GM19099 (cell line): ENCODE measurements around the gene CHTF18.

Experiments
- POLR2A ChIP-seq: IDR thresholded peaks from 3 replicates; pipeline ENCODE4 v1.6.1; 2011; ENCODE audit warnings: low read depth; ENCODE audit not compliant: insufficient read length; ENCODE audit errors: extremely low read depth

CHTF18 gene

DNA sequence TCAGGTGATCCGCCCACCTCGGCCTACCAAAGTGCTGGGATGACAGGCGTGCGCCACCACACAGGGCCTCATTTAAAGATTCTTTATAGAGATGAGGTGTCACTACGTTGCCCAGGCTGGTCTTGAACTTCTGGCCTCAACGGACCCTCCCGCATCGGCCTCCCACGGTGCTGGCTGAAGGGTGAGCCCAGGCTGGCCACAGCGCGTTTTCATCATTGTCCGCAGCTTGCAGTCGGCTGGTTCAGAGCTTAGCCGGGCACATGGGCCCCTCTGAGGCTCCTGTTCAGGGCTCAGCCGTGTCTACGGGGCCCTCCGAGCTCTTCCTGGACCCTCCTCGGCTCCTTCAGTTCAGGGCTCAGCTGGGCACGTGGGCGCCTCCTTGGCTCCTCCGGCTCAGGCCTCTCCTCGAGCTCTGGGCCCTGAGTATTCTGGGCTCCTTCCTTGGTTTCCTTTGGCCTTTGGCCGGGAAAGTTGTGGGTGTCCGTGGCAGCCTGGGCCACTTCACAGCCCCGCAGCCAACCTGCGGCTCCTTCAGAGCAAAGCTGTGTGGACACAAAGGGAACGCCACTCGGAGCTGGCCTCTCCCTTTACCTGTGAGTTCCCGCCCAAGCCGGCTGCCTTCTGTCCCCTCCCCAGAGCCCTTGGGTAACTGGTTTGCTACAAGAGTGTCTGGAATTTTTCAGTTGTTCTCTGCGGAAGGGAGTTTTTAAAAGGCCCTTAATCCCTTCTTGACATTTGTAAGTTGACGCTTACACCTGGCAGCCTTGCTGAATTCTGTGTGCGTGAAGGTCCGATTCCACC, 29.1 kb upstream of the CHTF18 start:
- no peak for TF ChIP-seq POLR2A

DNA sequence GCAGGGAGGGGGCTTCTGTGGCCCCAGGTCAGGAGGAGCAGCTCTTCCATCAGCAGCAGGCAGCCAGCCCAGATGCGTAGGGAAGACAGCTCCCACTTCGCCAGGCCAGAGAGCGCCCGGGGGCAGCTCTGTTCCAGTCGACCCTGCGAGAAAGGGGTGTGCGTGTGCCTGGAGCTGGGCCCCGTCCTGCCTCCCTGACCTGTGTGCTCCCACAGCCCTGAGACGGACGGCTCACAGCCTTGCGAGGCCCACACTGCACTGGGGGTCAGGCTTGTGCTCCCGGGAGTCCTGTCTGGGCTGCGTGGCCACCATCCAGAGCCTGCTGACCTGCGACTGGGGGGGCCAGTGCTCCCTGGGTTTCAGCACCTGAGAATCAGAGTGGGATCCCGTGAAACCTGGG, 28.4 kb upstream of the CHTF18 start:
- no peak for TF ChIP-seq POLR2A

DNA sequence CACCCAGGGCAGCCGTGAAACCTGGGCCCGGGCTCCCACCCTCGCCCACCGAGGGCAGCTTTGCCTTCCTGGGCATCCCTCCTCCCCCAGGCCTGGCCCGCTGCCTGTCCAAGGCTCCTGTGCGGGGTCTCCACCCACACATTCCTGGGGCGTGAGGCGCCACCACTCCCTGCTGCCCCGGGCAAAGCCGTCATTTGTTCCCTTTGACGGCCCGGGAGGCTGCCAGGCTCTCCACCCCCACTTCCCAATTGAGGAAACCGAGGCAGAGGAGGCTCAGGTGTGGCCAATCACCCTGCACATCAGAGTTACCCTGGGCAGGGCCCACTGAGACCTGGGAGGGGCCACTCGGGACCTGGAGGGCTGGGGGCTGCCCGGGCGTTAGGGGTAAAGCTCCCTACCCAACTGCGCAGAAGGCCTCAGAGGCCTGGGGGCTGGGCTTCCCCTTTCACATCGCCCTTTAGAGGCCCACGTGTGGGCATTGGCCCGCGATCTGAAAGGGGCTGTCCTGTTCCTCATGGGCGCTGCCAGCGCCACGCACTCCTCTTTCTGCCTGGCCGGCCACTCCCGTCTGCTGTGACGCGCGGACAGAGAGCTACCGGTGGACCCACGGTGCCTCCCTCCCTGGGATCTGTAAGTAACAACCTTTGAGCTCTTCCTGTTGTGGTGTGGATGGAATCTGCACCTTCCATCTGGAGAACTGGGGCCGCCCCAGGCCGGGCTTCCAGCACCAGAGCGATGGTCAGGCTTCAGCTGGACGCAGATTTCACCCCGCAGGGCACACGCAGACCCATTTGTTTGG, 27.7 kb upstream of the CHTF18 start, which contains the start of gene MSLN:
MSLN (plus strand) TSS at position 190 of the 799 bp plus-strand sequence. CDS start 1,947 bp downstream, outside the sequence.
- no peak for TF ChIP-seq POLR2A

DNA sequence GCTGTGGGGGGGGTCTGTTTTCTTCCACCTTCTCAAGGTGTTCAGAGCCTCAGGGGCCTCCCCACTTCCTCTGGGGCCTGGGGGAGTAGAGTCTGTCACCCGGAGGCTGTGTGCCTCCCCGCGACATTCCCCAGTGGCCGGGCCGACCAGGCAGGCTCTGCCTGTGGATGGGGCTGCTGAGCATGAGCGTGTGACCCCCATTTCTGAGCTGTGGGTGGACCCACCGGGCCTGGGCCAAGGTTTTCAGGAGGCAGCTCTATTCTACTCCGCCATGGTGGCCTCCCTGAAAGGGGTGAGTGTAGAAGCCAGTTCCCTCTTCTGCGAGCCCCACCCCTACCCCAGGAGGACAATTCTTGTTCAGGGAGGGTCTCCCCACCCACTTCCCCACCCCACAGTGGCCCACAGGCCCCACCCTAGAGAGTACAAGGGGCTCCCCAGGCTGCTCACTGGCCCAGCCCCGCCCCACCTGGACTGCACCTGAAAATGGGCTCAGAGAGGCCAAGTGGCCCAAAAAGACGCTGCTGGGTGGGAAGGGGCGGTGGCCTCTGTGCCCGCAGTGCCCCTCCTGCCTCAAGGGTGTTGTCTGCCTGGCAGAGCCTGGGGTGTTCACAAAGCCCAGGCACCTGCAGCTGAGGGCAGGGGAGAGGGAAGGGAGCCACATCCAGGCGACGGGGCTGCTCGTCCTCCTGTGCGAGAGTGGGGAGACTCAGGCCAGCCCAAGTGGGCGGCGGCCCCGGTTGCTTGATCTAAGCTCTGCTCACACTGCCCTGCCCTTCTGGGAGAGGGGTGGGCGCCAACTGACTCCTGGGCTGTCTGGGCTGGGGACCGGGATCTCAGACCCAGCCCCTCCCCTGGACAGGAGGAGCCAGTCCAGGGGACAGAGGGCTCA, 26.6 kb upstream of the CHTF18 start:
- no peak for TF ChIP-seq POLR2A

DNA sequence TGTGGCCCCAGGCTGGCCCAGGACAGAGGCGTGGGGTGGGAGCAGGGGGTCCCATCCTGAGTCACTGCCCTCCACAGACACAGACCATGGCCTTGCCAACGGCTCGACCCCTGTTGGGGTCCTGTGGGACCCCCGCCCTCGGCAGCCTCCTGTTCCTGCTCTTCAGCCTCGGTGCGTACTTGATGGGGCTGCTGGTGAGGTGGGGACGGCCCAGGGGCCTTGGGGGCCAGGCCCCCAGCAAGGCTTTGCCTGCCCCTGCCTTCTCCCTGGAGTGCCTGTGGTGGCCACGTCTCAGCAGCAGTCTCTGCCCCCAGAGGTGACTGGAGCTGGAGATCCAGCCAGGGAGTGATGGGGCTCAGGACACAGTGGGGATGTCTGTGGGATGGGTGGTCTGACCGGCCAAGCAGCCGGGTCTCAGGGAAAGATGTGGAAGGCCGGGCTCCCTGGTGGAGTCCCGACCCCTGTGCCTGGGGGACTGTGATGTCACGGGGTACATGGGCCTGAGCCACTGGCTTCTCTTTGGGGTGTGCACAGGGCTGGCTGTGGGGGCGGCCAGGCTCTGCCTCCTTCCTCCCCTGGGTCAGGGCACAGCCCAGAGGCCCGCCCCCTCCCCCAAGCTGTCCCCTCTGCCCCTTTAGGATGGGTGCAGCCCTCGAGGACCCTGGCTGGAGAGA, 25.7 kb upstream of the CHTF18 start:
- TF ChIP-seq POLR2A: no peak

DNA sequence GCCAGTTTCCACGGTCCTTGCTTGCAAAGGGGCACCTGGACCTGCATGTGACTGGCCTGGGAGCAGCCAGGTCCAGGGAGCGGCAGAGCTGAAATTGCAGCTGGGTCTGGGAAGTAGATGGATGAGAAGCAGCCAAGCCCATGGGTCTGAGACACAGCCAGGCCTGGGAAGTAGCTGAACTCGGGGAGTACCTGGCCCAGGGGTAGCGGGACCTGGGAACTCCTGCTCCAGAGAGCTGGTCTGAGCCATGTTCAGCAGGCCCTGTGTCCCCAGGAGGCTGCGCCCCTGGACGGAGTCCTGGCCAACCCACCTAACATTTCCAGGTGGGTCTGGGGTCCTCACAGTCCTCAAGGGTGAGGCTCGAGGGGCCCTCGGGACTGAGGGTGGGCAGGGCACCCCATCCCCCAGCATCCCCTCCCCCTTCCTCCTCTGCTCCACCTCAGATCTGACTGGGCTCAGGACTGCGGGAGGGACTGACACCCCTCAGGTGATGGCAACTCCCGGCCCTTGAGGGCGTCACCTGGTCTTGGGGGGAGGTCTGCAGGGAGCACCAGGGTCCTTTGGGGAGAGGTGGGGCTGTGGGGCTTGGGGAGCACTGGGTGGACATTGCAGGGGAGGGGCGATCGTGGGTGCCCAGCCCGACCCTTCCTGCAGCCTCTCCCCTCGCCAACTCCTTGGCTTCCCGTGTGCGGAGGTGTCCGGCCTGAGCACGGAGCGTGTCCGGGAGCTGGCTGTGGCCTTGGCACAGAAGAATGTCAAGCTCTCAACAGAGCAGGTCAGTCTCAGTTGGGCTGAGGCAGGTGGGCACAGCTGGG, 24.8 kb upstream of the CHTF18 start:
- TF ChIP-seq POLR2A: no peak

DNA sequence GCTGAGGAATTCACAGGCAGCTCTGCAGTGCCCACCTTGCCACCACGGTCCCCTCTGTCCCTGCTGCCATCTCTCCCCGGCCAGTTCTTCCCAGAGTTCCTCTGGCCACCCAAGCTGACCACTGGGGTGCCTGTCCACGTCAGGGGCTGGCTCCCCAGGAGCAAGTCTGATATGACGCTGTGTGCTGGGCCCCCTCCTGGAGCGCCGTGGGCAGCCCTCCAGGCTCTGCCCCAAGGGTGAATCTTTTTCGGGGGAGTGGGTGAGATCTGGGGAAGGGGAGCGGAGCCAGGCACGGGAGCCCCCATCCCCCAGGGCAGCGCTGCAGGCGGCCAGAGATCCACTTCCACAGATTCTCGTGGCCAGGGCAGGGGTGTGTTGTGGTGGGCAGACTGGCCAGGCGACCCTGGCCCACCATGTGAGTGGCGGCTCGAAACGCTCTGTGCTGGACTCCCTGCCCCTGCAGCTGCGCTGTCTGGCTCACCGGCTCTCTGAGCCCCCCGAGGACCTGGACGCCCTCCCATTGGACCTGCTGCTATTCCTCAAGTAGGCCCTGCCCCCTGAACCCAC, 24.2 kb upstream of the CHTF18 start:
- TF ChIP-seq POLR2A: no peak

DNA sequence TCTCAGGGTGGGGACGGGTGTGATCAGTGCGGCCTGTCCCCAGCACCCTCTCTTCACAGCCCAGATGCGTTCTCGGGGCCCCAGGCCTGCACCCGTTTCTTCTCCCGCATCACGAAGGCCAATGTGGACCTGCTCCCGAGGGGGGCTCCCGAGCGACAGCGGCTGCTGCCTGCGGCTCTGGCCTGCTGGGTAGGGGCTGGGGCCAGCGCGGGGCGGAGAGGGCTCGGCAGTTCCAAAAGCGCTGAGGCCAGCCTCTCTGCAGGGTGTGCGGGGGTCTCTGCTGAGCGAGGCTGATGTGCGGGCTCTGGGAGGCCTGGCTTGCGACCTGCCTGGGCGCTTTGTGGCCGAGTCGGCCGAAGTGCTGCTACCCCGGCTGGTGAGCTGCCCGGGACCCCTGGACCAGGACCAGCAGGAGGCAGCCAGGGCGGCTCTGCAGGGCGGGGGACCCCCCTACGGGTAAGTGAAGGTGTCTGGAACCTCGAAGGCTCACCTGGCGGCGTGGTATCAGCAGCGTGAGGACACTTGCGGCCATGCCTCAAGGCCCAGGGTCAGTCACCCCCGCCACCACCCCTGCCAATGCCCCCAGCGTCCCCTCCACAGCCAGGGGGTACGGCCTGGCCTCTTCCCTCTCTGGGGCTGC, 23.5 kb upstream of the CHTF18 start:
- no peak for TF ChIP-seq POLR2A

DNA sequence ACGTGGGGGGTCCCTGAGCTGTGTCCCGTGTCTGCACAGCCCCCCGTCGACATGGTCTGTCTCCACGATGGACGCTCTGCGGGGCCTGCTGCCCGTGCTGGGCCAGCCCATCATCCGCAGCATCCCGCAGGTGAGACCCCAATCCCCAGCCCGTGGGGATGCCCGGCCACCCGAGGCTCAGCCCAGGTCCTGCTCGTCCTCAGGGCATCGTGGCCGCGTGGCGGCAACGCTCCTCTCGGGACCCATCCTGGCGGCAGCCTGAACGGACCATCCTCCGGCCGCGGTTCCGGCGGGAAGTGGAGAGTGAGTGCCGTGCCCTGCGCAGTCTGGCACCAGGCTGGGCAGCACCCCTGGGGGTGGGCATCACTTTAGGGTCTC, 22.9 kb upstream of the CHTF18 start:
- TF ChIP-seq POLR2A: no peak

DNA sequence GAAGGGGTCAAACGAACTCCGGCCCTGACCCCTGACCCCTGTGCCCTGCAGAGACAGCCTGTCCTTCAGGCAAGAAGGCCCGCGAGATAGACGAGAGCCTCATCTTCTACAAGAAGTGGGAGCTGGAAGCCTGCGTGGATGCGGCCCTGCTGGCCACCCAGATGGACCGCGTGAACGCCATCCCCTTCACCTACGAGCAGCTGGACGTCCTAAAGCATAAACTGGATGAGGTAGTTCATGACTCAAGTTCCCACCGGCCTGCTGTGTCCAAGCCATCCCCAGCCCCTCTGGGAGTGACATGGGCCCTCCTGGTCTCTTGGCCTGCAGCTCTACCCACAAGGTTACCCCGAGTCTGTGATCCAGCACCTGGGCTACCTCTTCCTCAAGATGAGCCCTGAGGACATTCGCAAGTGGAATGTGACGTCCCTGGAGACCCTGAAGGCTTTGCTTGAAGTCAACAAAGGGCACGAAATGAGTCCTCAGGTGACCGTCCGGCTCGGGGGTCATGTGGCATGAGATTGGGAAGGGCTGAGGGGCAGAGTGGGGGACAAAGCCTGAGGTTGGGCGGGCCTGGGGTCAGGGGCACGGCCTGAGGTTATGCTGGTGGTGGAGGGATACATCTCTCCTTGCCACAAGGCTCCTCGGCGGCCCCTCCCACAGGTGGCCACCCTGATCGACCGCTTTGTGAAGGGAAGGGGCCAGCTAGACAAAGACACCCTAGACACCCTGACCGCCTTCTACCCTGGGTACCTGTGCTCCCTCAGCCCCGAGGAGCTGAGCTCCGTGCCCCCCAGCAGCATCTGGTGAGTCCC, 22.2 kb upstream of the CHTF18 start:
- no peak for TF ChIP-seq POLR2A

DNA sequence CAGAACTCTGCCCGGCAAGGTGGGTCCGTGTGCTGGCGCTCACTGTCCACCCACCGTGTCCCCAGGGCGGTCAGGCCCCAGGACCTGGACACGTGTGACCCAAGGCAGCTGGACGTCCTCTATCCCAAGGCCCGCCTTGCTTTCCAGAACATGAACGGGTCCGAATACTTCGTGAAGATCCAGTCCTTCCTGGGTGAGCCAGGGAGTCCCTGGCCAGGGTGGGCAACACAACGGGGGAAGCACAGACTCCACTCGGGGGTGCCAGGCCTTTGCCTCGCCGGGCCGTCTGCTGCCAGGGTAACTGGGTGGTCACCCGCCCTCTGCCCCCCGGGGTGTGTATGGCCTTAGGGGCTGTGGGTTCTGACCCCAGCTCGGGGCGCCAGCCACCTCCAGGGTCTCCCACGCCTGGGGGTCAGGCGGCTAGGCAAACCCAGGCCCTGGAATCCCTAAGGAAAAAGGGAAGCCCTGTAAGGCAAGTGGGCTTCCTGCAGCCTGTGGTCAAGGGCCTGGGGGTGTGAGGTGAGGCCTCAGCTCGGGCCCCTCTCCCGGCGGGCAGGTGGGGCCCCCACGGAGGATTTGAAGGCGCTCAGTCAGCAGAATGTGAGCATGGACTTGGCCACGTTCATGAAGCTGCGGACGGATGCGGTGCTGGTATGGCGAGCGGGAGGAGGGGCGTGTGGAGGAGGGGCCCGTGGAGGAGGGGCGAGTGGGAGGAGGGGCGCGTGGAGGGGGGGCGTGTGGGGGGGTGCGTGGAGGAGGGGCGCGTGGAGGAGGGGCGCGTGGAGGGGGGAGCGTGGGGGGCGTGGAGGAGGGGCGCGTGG, 21.4 kb upstream of the CHTF18 start:
- TF ChIP-seq POLR2A: no peak
